CD4-positive, alpha-beta T cell treated with Interleukin-6 for 4 hours (primary cell): Measurements from ENCODE around the gene PLCH1.

Experiments used
- DNase-seq: peaks from one replicate; pipeline ENCODE4 v3.0.0-alpha.2; 2020; ENCODE audit warnings: mixed read lengths

Gene PLCH1

GRCh38 chr3:155744626-155745324 is at the start of gene PLCH1:
Gene PLCH1, minus strand, starts transcription at chr3:155745071. Its CDS starts 40,847 bp downstream, at chr3:155704224.
- peak; percentile 44 for DNase-seq

GRCh38 chr3:155792532-155792931 is 47.7 kb upstream of the PLCH1 start:
- DNase-seq: no peak

GRCh38 chr3:155791190-155791589 is 46.3 kb upstream of the PLCH1 start:
- no peak for DNase-seq

- no peak for DNase-seq
Measured at GRCh38 chr3:155790272-155790925, 45.5 kb upstream of the PLCH1 start.

GRCh38 chr3:155785662-155786295 is 40.9 kb upstream of the PLCH1 start:
- DNase-seq: no peak

- DNase-seq: no peak
Measured at GRCh38 chr3:155782390-155782953, 37.6 kb upstream of the PLCH1 start.

GRCh38 chr3:155780291-155780690 is 35.4 kb upstream of the PLCH1 start:
- no peak for DNase-seq

GRCh38 chr3:155778462-155778861 is 33.6 kb upstream of the PLCH1 start:
- no peak for DNase-seq

- no peak for DNase-seq
Measured at GRCh38 chr3:155772801-155773200, 27.9 kb upstream of the PLCH1 start.

GRCh38 chr3:155771126-155771525 is 26.3 kb upstream of the PLCH1 start:
- no peak for DNase-seq

- no peak for DNase-seq
Measured at GRCh38 chr3:155766206-155766605, 21.3 kb upstream of the PLCH1 start.

GRCh38 chr3:155763870-155764463 is 19.1 kb upstream of the PLCH1 start:
- DNase-seq: no peak

- DNase-seq: no peak
Measured at GRCh38 chr3:155760653-155761052, 15.8 kb upstream of the PLCH1 start.

GRCh38 chr3:155757577-155757976 is 12.7 kb upstream of the PLCH1 start:
- DNase-seq: no peak

GRCh38 chr3:155753038-155753639 is 8.3 kb upstream of the PLCH1 start:
- peak; percentile 12 for DNase-seq

GRCh38 chr3:155748611-155749365 is 3.9 kb upstream of the PLCH1 start:
- DNase-seq: no peak

- no peak for DNase-seq
Measured at GRCh38 chr3:155747946-155748290, 3.0 kb upstream of the PLCH1 start.

- DNase-seq: no peak
Measured at GRCh38 chr3:155747286-155747945, 2.5 kb upstream of the PLCH1 start.

- no peak for DNase-seq
Measured at GRCh38 chr3:155746703-155747102, 1.8 kb upstream of the PLCH1 start.

- peak; percentile 7 for DNase-seq
Measured at GRCh38 chr3:155745795-155746550, 1.1 kb upstream of the PLCH1 start.
